ENCODE measurements around the gene AUP1. TPM values are rescaled to one million over a fixed set of nuclear protein-coding genes. Genes with fewer than 3 reads are reported as not detected.

The AUP1 gene
- total RNA-seq, 3 donors from 2014 or later (not counting 1 experiment from before 2014, with no cell fraction given): 234 to 242 (median 237) TPM

DNA sequence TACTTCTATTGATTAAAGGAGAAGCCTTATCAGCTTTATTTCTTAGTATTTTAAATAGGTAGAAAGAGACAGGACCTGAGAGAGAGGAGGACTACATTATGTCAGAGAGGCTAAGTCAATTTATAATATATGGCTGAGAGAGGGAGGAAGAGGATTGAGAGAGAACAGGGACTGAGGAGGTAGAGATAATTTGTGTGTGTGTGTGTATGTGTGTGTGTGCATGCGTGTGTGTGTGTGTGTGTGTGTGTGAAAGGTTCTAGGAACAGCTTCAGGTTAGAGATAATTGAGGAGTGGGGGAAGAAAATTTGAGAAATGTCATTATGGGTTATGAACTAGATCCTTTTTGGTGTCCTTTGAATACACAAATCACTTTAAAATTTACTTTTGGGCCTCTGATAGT lies 40.2 kb upstream of the AUP1 start:
- ATAC-seq: no peak
- H3K4me1 Mint-ChIP-seq: peaks cover 11 to 13% of the 10 kb centered on the region in 2 donors
- no peaks in the 10 kb centered on the region for H3K36me3 ChIP-seq (ENCODE audit: control insufficient read depth, insufficient read depth, low read length)
- H3K27me3 Mint-ChIP-seq (ENCODE audit: low read depth in 2 of 2): peaks cover 18 to 20% of the 10 kb centered on the region in 2 donors
- intact Hi-C loops (cut with micrococcal nuclease): no loop called here
- TF ChIP-seq, protein P1, sequence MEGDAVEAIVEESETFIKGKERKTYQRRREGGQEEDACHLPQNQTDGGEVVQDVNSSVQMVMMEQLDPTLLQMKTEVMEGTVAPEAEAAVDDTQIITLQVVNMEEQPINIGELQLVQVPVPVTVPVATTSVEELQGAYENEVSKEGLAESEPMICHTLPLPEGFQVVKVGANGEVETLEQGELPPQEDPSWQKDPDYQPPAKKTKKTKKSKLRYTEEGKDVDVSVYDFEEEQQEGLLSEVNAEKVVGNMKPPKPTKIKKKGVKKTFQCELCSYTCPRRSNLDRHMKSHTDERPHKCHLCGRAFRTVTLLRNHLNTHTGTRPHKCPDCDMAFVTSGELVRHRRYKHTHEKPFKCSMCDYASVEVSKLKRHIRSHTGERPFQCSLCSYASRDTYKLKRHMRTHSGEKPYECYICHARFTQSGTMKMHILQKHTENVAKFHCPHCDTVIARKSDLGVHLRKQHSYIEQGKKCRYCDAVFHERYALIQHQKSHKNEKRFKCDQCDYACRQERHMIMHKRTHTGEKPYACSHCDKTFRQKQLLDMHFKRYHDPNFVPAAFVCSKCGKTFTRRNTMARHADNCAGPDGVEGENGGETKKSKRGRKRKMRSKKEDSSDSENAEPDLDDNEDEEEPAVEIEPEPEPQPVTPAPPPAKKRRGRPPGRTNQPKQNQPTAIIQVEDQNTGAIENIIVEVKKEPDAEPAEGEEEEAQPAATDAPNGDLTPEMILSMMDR (IDR thresholded peaks at IDR 0.05): no peak
- no peak overlapping the region for H3K4me3 ChIP-seq (ENCODE audit: low read length)
- no peak overlapping the region for H3K27ac Mint-ChIP-seq
- H3K4me1 ChIP-seq (ENCODE audit: control insufficient read depth, insufficient read depth, low read length): no peaks in the 10 kb centered on the region
- DNase-seq: no peak
- no peaks in the 10 kb centered on the region for H3K9me3 Mint-ChIP-seq
- no peak overlapping the region for H3K4me3 Mint-ChIP-seq
- 100% methylated on average over 1 of the region's 1 CpG for WGBS (ENCODE audit: insufficient coverage)
- H3K27me3 ChIP-seq (ENCODE audit: control insufficient read depth, insufficient read depth, low read length): no peaks in the 10 kb centered on the region
- no peaks in the 10 kb centered on the region for H3K9me3 ChIP-seq (ENCODE audit: control insufficient read depth, insufficient read depth, low read length)
- H3K36me3 Mint-ChIP-seq: no peaks in the 10 kb centered on the region
- no peak overlapping the region for H3K27ac ChIP-seq (ENCODE audit: low read length)

DNA sequence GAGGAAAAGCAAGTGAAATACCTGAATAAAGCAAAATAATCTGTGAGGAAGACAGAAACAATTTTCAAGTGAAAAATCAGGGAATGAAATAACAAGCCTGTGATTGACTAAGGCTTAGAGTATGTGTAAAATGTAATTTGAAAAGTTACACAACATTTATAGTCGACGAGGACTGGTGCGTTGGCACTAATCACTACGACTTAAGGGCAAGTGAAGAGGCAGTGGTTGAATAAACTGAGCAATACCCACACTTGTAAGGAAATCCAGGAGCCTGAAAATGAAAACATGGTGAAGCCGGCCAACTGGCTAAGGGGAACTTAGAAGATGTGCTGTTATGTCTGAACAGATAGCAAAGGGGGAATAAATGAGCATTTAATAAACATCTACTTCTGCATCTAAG lies 38.4 kb upstream of the AUP1 start:
- no peak for DNase-seq
- Mint-ChIP-seq H3K27me3 (ENCODE audit: low read depth in 2 of 2) (peaks cover 25 to 30% of the 10 kb centered on the region in 2 donors), H3K27ac (no peak overlapping the region), H3K4me3 (no peak overlapping the region), H3K4me1 (no peaks in the 10 kb centered on the region), H3K36me3 (no peaks in the 10 kb centered on the region), H3K9me3 (no peaks in the 10 kb centered on the region)
- ATAC-seq: no peak
- 94% methylated on average over 5 of the region's 5 CpGs for WGBS (ENCODE audit: insufficient coverage)
- Histone ChIP-seq H3K27me3 (ENCODE audit: control insufficient read depth, insufficient read depth, low read length) (no peaks in the 10 kb centered on the region), H3K9me3 (ENCODE audit: control insufficient read depth, insufficient read depth, low read length) (no peaks in the 10 kb centered on the region), H3K27ac (ENCODE audit: low read length) (no peak overlapping the region), H3K4me1 (ENCODE audit: control insufficient read depth, insufficient read depth, low read length) (no peaks in the 10 kb centered on the region), H3K36me3 (ENCODE audit: control insufficient read depth, insufficient read depth, low read length) (no peaks in the 10 kb centered on the region), H3K4me3 (ENCODE audit: low read length) (no peak overlapping the region)
- TF ChIP-seq, protein P1 (IDR thresholded peaks at IDR 0.05): no peak
- intact Hi-C loops (cut with micrococcal nuclease): no loop called here

DNA sequence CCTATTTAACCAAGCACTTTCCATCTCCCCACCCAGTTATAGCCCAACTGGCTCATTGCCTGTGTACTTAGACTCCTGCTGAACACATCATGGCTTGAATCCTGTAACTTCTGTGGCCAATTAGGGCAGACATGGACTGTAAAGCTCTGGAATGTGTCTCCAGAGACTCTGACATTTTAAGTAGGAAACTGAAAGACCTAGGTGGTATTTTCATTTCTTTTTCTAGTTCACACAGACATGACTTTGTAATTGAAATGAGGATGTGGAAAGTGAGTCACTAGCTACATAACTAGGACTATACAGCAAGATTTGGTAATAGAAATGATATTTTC lies 37.2 kb upstream of the AUP1 start:
- Histone ChIP-seq H3K4me3 (ENCODE audit: low read length) (no peak overlapping the region), H3K27ac (ENCODE audit: low read length) (no peak overlapping the region), H3K36me3 (ENCODE audit: control insufficient read depth, insufficient read depth, low read length) (no peaks in the 10 kb centered on the region), H3K27me3 (ENCODE audit: control insufficient read depth, insufficient read depth, low read length) (no peaks in the 10 kb centered on the region), H3K4me1 (ENCODE audit: control insufficient read depth, insufficient read depth, low read length) (no peaks in the 10 kb centered on the region), H3K9me3 (ENCODE audit: control insufficient read depth, insufficient read depth, low read length) (no peaks in the 10 kb centered on the region)
- intact Hi-C loops (cut with micrococcal nuclease): no loop called here
- peaks cover 0 to 4% of the 10 kb centered on the region in 2 donors for H3K4me1 Mint-ChIP-seq
- no peaks in the 10 kb centered on the region for H3K36me3 Mint-ChIP-seq
- H3K4me3 Mint-ChIP-seq: no peak overlapping the region
- no peaks in the 10 kb centered on the region for H3K9me3 Mint-ChIP-seq
- H3K27me3 Mint-ChIP-seq (ENCODE audit: low read depth in 2 of 2): peaks cover 32 to 40% of the 10 kb centered on the region in 2 donors
- ATAC-seq (no peak), DNase-seq (no peak)
- TF ChIP-seq, protein P1 (IDR thresholded peaks at IDR 0.05): no peak
- H3K27ac Mint-ChIP-seq: no peak overlapping the region

DNA sequence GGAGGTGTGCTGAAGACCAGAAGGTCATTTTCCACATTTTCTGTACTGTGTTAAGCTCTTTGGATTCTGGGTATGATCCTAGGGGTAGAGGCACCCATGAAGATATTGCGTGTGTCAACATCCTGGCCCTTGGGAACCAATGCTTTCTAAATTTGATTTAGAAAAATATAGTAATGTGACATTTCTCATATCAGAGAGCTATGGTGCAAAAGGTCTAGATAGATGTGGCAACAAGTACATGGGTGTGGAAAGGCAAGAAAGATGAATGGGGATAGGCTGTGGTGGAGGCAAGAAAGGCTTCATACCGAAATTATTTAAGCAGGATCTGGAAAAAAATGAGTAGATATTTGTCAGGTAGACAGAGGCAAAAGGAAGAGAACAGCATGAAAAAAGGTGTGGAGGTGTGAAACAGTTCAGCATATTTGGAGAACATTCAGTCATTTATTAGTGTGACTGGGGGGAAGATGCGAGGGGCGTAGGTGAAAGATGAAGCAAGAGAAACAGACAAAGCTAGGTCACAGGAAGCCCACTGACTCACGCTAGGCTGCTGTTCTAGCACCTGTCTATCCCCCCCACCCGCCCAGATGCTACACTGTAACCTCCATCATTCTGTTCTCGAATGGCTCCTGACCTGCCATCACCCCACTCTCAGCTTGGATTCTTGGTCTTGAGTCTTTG lies 36.7 kb upstream of the AUP1 start:
- ATAC-seq (no peak), DNase-seq (no peak)
- Histone ChIP-seq H3K27ac (ENCODE audit: low read length) (no peak overlapping the region), H3K9me3 (ENCODE audit: control insufficient read depth, insufficient read depth, low read length) (no peaks in the 10 kb centered on the region), H3K4me1 (ENCODE audit: control insufficient read depth, insufficient read depth, low read length) (no peaks in the 10 kb centered on the region), H3K27me3 (ENCODE audit: control insufficient read depth, insufficient read depth, low read length) (no peaks in the 10 kb centered on the region), H3K36me3 (ENCODE audit: control insufficient read depth, insufficient read depth, low read length) (no peaks in the 10 kb centered on the region), H3K4me3 (ENCODE audit: low read length) (no peak overlapping the region)
- H3K4me1 Mint-ChIP-seq: peaks cover 0 to 6% of the 10 kb centered on the region in 2 donors
- H3K27ac Mint-ChIP-seq: no peak overlapping the region
- peaks cover 33 to 40% of the 10 kb centered on the region in 2 donors for H3K27me3 Mint-ChIP-seq (ENCODE audit: low read depth in 2 of 2)
- 85% methylated on average over 6 of the region's 7 CpGs for WGBS (ENCODE audit: insufficient coverage)
- no peaks in the 10 kb centered on the region for H3K36me3 Mint-ChIP-seq
- TF ChIP-seq, protein P1 (IDR thresholded peaks at IDR 0.05): no peak
- intact Hi-C loops (cut with micrococcal nuclease): no loop called here
- H3K4me3 Mint-ChIP-seq: no peak overlapping the region
- H3K9me3 Mint-ChIP-seq: no peaks in the 10 kb centered on the region

Measured in natural killer cell (primary cell).